NCI-H146 (cell line): ENCODE data around the gene FLT1.

Source experiments
- DNase-seq: peaks from one replicate; lab custom pipeline; 2025; lab: John Stamatoyannopoulos, UW

The FLT1 gene

DNA sequence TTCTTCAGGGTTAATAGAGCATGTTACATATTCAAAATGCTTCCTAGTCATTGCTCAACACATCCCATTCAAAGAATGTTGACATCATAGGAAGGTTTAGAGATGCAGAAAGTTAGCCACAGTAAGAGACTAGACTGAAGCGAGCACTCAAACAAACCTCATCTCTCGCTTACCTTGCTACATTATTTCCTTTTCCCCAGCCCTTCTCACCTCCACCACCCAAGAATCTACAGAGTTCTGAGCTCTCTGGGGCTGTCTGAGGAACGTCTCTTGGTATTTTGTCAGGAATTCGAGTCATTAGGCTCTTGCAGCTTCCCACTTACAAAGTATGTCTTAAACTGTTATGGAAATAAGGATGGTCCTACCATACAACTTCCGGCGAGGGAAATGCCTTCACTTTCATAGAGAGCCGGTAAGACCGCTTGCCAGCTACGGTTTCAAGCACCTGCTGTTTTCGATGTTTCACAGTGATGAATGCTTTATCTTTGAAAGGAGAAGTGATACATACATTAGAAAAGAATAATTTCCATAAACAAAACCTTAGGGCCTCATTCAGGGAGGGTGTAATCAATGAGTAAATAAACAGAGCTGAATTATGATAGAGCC is 65.1 kb downstream of the FLT1 start:
- DNase-seq, result no peak

DNA sequence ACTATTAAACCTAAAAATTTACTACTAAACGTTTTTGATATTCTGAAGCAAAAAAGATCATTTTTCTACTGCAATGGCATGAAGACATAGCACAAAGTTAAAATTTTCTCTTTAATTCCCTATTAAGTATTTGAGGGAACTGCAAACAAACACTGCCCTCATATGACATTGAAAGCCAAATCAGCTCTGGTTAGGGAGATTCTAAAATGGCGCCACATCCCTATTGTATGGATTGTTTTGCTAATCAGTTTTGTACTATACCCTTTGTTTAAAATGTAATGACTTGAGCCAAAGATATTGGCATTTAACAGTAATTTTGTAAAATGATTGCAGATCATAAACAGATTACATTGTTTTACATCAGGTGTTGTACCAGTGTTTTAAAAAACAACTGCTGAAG is 65.8 kb downstream of the FLT1 start:
- no peak for DNase-seq

DNA sequence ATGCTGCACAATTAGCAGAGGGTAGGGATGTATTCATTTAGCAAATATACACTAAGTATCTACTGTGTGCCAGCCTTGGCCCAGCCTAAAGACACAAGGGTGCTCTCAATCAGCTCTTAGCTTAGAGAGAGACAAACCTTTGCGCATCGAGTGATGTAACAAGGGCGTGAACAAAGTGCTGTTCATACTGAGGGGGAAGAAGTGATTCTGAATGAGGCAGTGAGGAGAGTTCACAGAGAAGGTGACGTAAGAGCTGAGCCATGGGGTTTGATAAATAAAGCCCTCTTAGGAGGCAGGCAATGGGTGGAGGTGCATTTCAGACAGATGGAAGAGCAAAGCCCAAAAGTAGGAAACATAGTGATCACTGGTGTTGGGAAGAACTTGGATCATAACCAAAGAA is 68.5 kb downstream of the FLT1 start:
- DNase-seq, result no peak

DNA sequence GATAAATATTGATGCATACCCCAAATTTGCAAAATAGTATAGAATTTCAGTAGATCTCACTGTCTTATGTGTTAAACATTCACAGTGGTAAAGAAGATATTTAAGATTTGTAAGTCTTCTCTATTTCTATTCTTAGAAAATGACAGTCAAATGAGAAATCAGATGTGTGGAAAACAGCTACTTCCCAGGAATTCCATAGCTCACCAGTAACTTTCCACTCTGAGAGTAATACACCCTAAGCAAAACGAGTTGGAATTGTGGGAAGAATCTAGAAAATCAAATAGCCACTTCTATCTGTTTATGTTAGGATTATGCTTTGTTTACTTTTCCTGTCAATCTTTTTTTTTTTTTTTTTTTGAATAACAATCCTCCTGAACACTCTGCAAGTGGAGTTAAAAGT is 69.1 kb downstream of the FLT1 start:
- no peak for DNase-seq

DNA sequence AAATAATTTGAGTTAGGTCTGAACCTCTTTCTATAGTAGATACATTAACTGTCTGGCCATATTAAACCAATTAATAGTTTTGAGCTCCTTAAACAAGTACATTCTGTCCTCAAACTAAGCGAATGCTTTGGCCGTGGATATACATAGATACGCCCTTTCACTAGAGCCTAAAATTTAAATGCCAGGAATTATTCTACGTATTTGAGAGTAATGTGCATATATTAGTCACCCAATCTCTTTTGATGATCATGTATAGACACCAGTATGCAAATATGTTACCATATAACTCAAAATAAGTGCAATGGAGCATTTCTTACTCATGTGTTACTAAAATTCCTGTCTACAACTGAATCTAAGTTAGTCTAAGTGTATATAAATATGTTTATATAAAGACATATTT is 70.4 kb downstream of the FLT1 start:
- no peak for DNase-seq

DNA sequence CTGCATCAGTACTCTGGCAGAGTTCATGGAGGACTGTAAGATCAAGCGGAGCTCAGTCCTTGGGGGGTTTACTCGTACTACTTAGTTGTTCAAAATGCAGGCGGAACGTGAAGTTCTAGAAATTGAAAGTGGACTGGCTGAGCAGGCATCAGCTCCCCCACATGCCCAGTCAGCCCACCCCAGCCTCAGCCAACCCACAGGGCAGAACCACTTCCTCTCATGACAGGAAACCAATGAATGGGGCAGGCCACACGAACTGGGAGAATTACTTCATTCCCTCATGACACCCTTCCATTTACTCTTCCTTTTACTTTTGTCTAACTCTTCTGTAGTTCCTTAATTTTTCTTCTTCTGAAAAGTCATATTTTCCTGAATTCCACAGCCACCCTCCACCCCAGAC is 71.9 kb downstream of the FLT1 start:
- no peak for DNase-seq

DNA sequence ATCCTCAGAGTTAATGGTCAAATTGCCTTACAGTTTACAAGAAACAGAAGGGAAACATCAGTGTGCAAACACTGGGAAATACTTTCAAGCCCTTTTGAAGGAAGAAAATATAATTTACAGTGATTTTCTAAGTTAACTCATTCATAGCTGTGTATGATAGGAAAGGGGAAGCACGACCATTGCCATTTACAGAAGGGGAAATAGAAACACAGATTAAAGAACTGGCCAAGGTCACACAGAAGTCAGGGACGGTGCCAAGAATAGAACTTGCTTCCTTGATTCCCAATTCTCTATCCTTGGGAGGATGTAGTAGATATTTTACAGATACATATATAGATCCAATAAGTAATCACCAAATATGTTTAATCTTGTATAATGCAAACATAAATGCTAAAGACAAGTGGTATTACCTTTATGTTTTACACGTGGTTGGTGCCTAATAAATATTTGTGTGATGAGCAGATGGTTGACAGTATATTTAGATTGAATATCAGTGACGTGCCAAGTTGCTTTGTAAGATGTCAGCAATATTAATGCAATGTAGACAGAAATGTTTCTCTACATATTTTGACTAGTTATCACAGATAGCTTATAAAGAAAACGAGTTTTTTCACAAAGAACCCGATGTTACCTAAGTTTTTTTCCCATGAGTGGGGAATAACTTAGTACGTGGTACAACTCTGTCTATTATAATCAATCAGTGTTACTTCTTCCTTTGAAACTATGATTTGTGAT is 73.1 kb downstream of the FLT1 start:
- DNase-seq, result no peak

DNA sequence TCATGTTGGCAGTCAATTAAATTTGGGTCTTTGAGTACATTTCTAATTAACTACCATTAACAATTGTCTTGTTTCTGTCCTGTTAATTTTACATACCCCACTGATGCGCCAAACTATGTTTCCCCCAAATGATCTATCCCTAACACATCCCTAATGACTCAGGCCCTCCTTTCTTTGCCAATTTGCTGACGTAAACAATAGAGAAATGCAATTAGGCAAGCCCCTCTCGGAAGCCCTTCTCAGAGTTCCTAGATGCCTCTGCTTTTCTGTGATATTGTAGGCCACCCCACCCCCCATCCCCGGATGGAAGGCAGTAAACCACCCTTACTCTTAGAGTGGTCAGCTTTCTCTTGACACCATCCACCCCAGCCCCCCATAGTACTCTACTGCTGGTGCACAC is 74.2 kb downstream of the FLT1 start:
- DNase-seq, result no peak

DNA sequence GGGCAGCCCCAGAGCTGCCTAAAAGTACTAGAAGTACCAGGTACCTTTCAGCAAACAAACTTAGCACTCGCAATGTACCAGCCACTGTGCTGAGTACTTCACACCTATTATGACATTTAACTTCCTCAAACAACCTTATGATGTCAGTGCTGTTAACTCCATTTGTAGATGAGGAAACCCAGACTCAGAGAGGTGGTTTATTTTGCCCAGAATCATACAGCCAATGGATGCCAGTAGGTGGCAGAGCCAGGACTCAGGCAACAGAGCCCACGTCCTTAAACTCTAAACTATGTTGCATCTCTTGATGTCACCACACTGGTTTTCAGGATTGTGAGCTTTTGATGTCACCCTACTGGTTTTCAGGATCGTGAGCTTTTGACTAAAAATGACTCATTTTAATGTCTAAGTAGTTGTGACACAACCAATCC is 78.9 kb downstream of the FLT1 start:
- DNase-seq, result no peak

DNA sequence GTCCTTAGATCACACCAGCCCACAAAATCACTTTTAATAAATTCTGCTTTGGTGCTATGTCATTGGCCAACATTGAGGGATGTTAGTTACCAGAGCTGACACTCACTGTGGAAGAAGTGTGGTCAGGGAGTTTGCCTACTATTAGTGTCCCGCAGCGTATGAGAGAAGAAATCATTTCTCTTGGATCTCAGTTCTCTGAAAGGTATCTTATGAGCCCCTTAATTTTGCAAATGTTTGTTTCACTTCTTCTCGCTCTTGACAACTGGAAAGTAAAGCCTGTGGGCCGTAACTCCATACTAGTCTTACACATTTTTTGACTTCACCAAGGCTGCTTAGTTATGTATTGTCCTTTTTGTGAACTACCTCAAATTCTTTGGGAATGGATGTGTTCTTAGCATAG is 80.9 kb downstream of the FLT1 start:
- no peak for DNase-seq

DNA sequence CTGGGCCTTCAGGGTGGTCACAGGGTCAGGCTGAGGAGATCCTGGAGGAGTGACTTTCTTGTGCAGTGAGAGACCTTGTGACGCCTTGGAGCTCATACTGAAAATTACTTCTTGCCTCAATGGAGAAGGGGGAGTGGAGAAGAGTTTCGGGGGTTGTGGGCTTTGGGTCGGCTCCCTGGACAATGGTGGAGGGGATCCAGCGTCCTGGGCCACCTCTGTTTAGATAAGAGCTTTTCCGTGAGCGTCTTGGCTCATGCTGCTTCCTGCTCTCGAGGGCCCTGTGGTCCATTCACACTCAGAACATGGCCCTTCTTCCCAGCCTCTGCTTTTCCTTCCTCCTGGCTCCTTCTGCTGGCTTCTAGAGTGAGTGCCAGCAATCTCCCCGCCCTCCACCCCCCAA is 81.9 kb downstream of the FLT1 start:
- DNase-seq, result no peak

DNA sequence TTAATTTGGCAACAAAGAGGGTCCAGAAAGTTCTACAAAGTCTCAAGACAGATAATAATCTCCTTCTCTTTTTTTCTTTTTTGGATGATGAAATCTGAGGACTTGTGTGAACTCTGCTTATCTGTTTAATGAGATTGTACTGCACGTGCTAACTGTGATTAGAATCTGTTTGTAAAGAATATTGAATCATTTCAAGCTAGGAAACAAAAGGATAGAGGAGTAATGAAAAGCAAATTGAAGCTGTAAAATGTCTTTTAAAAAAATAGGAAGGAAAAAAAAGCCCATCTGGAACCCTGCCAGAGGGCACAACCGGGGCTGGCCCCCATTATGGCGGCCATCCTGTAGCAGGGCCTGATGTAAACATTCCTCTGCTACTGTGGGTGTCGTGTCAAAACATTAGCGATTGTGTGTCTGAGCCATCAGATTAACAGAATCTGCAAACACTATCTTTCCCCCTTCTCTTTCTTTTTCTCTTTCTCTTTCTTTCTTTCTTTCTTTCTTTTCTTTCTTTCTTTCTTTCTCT is 83.0 kb downstream of the FLT1 start:
- no peak for DNase-seq

DNA sequence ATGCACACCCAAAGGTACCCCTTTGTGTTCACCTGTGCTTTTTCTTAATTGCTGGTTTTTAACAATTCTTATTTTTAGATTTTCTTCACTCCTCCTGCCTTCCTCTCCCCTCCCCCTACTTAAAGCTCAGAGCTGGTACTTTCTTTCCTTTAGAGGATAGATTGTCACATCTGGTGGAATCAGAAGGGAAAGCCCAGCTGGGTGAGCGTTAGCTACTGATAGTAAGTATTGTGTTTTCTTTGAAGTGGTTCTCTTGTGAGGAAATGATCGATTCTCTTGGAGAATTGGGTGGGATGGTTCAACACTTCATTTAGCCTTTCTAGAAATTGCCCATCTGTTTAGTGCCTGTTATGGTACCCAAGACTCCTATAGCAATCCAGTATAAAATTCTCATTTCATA is 84.8 kb downstream of the FLT1 start:
- no peak for DNase-seq

DNA sequence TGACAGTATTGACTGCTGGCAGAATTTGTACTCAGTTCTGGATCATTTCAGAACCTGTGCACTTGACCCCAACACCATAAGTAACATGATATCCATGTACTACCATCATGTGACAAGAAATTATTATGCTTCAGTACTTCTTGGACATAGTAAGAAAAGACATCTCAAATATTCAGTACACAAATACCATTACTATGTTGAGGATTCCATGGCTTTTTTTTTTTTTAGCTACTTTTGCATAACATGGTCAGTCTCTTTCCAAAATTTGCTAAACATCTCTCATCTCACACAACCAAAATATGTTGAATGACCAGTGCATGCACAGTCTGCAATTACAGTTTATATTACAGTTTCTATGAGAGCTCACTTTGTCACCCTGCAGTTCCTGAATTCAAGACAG is 85.3 kb downstream of the FLT1 start:
- DNase-seq, result no peak

DNA sequence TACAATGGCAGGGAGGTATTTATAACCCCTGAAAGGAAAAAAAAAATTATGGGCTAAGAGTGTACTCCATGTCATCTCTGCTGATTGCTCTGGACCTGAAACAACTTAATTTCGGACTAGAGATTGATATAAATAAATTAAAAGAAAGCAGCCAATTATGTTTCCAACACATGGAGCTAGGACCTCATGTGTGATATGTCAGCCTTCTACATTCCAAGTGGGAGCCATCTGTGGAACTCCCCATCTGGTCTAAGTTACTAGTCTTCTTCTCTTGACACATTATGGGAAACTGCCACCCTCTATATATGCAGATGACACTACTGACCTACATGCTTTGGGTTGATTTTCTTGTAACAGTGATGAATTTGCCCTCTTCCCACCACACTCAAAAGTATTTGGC is 86.1 kb downstream of the FLT1 start:
- DNase-seq, result no peak

DNA sequence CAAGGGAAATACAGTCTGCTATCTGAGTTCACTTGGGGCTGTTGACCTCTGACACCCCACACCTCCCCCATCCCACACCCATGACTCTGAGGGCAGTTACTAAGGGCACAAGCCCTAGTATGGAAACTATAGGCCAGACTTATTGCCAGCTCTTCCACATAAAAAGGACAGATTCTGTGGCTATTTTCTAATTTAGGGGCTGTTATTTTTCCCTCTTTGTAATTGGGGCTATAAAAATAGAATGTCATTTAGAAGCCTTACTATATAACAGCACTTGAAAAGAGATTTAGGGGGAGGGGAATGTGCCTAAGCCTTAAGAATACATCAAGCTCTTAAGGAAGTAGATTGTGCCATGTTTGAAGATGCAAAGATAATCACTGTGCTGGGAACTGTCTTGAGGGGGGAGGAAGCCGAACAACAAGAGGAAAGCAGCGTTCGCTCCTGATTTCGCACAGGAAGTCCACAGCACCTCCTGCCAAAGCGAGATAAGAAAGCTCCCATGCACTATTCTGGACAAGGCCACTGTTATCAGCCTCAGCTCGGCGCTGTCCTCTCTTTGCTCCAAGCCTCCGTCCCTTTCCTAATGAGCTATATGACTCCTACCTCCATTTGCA is 86.6 kb downstream of the FLT1 start:
- DNase-seq, result no peak

DNA sequence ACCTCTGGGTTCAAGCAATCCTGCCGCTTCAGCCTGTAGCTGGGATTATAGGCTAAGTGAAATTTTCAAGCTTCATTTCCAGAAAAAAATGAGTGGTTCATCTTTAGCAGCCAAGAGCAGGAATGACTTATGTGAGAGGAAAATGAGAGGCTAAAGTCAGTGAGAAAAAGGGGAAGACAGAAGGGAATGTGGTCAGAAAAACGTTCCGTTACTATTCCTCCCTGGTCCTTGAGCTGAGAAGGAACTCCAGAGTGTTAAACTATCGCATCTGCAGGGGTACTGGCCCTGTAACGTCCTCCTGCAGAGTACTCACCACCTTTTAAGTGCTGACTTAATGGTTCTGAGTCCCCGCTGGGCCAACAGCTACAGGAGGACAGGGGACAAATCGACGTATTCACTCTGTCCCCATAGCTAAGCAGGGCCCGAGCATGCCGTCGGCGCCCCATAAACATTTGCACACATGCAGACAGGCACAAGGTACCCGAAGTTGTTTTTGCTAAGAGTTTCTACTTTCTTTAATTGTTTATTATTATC is 88.1 kb downstream of the FLT1 start:
- no peak for DNase-seq

DNA sequence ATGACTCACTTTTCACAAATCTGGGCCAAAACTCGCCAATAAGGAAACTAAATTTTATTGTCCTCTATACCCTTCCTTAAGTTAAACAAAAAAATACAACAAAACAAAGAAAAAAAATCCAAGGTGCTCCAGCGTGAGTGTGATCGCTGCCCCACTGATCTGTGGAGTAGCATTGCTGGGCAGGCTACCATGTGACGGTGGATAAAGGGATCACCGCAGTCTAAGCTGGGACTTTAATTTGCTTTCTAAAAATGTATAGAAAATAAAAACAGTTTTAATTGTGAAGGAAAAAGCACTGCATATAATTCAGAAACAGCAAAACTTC is 92.9 kb downstream of the FLT1 start:
- no peak for DNase-seq

DNA sequence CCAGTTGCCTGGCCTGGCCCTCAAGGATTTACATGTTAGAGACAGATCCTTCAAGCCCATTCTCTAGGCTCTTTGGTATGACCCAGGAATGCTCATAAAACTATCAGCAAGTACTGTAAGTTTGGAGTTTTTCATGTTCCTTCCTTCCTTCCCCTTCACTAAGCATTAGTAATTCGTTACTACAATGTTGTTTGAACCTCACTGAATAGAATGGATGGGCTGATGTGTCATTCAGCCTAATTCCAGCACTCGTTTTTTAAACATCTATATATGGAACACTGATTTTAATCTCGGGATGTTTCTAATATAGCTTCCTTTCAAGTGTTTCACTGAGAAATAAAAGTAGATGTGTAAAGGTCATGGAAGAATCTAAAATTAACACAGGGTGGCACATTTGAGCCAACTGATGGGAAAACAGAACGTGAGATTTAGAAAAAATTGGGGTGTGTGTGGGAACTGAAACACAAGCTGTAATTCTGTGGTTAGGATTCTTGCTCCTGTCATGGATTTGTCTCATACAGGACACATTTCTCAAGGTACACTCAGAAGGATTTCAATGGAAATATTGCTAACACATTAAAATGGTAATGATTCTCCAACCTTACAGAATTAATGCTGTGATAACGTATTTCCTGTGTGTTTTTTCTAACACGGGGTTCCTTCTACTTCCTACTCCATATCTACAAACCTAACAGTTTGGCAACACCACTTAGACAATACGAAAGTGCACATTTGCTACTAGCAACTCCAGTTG is 93.4 kb downstream of the FLT1 start:
- DNase-seq, result no peak

DNA sequence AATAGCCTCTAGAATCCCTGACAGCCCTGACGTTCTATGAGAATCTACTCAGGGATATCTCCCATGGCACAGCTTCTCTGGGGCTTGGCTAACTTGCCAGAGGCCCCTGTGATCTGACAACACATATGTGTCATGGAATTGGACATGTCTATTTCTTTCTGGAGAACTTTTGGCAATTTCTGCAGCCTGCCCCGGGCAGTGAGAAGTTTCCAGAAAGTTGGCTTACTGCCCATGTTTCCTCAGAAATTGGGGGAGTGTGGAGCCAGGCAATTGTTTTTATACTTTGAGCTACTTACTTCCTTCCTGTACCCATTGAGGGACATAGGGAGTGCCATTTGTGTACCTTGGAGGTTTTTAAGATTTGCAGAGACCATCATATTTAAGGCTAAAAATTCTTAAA is 98.9 kb downstream of the FLT1 start:
- DNase-seq, result no peak

DNA sequence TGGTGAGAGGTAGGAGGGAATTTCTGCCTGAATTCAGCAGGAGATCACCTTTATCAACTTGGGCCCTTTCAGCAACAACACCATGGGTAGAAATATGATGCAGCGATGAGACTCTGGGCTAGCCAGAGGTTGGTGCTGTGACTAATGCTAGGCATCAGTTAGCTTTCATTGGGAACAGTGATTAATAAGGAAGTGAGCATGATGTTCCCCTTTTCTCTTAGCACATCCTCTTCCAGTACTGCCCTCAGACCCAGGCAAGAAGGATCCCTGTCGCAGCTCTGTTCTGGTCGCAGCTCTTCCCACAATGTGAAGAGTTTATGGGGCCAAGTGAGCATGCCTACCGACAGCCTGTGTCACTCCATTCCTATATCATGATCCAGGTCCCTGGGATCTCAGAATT is 100.5 kb downstream of the FLT1 start:
- DNase-seq, result no peak

DNA sequence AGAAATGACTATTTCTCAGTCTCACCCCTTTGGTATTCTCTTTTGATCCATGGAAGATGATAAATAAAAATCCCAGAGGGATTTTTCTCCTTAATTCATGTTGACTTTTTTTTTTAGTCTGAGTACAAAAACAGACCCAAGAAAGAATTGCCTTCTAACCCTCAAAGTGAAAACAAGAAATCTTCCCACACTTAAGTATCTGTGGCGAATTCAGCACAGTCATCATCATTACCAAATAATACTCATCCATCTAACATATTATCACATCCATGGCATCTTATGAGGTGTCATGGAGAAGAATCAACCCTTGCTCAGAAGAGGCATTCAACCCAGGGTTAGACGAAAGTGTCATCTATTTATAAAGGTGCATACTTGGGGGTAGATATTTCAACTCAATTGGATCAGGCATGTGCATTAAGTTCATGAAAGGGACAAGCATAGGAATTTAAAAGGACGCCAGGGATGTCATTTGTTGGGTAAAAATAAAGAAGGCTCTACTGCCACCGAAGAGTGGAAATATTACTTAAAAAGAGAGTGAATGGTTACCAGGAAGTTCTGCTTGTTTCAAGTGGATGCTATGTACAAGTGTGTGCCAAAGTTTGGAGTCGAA is 101.9 kb downstream of the FLT1 start:
- no peak for DNase-seq
